ENCODE data around the gene CLEC3B.
"Not testable (repeated sequence)": the region's sequence is repeated elsewhere in the genome, so short reads cannot be mapped to it uniquely, and the experiment has no call there.

Gene CLEC3B

GRCh38 chr3:45071075-45071474 is 45.0 kb downstream of the CLEC3B start:
- no peak for DNase-seq

GRCh38 chr3:45075821-45076625 is 49.9 kb downstream of the CLEC3B start:
- no peak for DNase-seq

- DNase-seq = not testable (repeated sequence)
Observed at GRCh38 chr3:45078256-45078655, 52.2 kb downstream of the CLEC3B start.

GRCh38 chr3:45078910-45079522 is 52.9 kb downstream of the CLEC3B start:
- DNase-seq = peak; percentile 43

- no peak for DNase-seq
Observed at GRCh38 chr3:45079715-45080114, 53.6 kb downstream of the CLEC3B start.

- no peak for DNase-seq
Observed at GRCh38 chr3:45080824-45081223, 54.7 kb downstream of the CLEC3B start.

- DNase-seq = no peak
Observed at GRCh38 chr3:45081506-45082141, 55.5 kb downstream of the CLEC3B start.

- DNase-seq = no peak
Observed at GRCh38 chr3:45082142-45082538, 56.0 kb downstream of the CLEC3B start.

GRCh38 chr3:45083023-45083422 is 56.9 kb downstream of the CLEC3B start:
- no peak for DNase-seq

- DNase-seq = no peak
Observed at GRCh38 chr3:45084361-45084760, 58.3 kb downstream of the CLEC3B start.

GRCh38 chr3:45084820-45085816 is 59.0 kb downstream of the CLEC3B start:
- no peak for DNase-seq
